CD14-positive monocyte (primary cell): ENCODE results near the gene WLS. TPM values are rescaled to one million over a fixed set of nuclear protein-coding genes. Genes with fewer than 3 reads are reported as not detected.

ENCODE experiments used
- DNase-seq, 3 donors: peaks; one replicate each; pipeline ENCODE4 v3.0.0-alpha.2; 2011 to 2022
- H2AFZ ChIP-seq: 2 replicates; pipeline ENCODE4 v1.6.0; 2012; ENCODE audit warnings: mild to moderate bottlenecking, low read depth, low read length, inconsistent platforms; ENCODE audit not compliant: insufficient read depth, poor library complexity, severe bottlenecking
- H3K27ac ChIP-seq, 2 donors: 1 replicate in 1 of 2; 2 replicates in 1 of 2; pipeline ENCODE4 v1.5.1; 2012 to 2013; ENCODE audit warnings: low read length in 2 of 2, control low read depth in 1 of 2, inconsistent platforms in 1 of 2, low read depth in 1 of 2, mild to moderate bottlenecking in 1 of 2
- H3K27me3 ChIP-seq, 2 donors: one replicate each; pipeline versions ENCODE4 v1.6.0 to v1.6.1; 2011 to 2013; ENCODE audit warnings: low read length in 2 of 2; ENCODE audit not compliant: control insufficient read depth in 2 of 2, insufficient read depth in 2 of 2
- H3K36me3 ChIP-seq, 2 donors: replicated peaks in 1 of 2; 1 replicate in 1 of 2; 2 replicates in 1 of 2; pipeline versions ENCODE4 v1.5.1 to v1.6.1; 2012 to 2013; ENCODE audit warnings: low read length in 2 of 2, control low read depth in 1 of 2, inconsistent platforms in 1 of 2, mild to moderate bottlenecking in 1 of 2; ENCODE audit not compliant: insufficient read depth in 2 of 2, control insufficient read depth in 1 of 2
- H3K4me1 ChIP-seq, 2 donors: 1 replicate in 1 of 2; 2 replicates in 1 of 2; pipeline versions ENCODE4 v1.5.1 to v1.6.1; 2012 to 2013; ENCODE audit warnings: low read length in 2 of 2, control low read depth in 1 of 2, inconsistent platforms in 1 of 2, mild to moderate bottlenecking in 1 of 2, moderate library complexity in 1 of 2; ENCODE audit not compliant: insufficient read depth in 2 of 2, control insufficient read depth in 1 of 2
- H3K4me2 ChIP-seq: replicated peaks from 2 replicates; pipeline ENCODE3; 2012; ENCODE audit warnings: low read length, moderate library complexity, mild to moderate bottlenecking; ENCODE audit not compliant: poor library complexity, severe bottlenecking; ENCODE audit errors: extremely low read depth
- H3K4me3 ChIP-seq, 3 experiments: fragments of 200-600 bp in 1 of 3; sonication (generic) in 1 of 3; replicated peaks in 1 of 3; 1 replicate in 2 of 3; 2 replicates in 1 of 3; pipeline ENCODE4 v1.5.1; 2011 to 2013; ENCODE audit warnings: low read length in 3 of 3, mild to moderate bottlenecking in 3 of 3, control low read depth in 2 of 3, low read depth in 2 of 3, inconsistent platforms in 1 of 3, moderate library complexity in 1 of 3
- H3K79me2 ChIP-seq: 2 replicates; pipeline ENCODE4 v1.6.0; 2012; ENCODE audit warnings: mild to moderate bottlenecking, control low read depth, inconsistent platforms, low read length, moderate library complexity; ENCODE audit not compliant: insufficient read depth
- H3K9ac ChIP-seq: 2 replicates; pipeline ENCODE4 v1.6.0; 2017; ENCODE audit warnings: low read length, mild to moderate bottlenecking; ENCODE audit not compliant: insufficient read depth, poor library complexity, severe bottlenecking
- H3K9me3 ChIP-seq, 2 donors: replicated peaks in 1 of 2; 1 replicate in 1 of 2; 2 replicates in 1 of 2; pipeline versions ENCODE4 v1.5.1 to v1.6.1; 2012 to 2013; ENCODE audit warnings: low read length in 2 of 2, control low read depth in 1 of 2; ENCODE audit not compliant: control insufficient read depth in 1 of 2, insufficient read depth in 1 of 2
- H4K20me1 ChIP-seq: 2 replicates; pipeline ENCODE4 v1.6.0; 2012; ENCODE audit warnings: mild to moderate bottlenecking, low read length, control low read depth, moderate library complexity; ENCODE audit not compliant: insufficient read depth
- H3K27ac Mint-ChIP-seq, 7 donors: one replicate each; pipeline ENCODE4 v1.8.0; 2020; ENCODE audit warnings: mild to moderate bottlenecking in 7 of 7, mixed read lengths in 7 of 7, moderate library complexity in 6 of 7, inconsistent platforms in 2 of 7
- H3K27me3 Mint-ChIP-seq, 3 donors: one replicate each; pipeline ENCODE4 v1.8.0; 2021 to 2022; ENCODE audit warnings: low read depth in 3 of 3, mild to moderate bottlenecking in 3 of 3, mixed read lengths in 3 of 3, moderate library complexity in 3 of 3, inconsistent platforms in 1 of 3
- H3K36me3 Mint-ChIP-seq, 2 donors: one replicate each; pipeline ENCODE4 v1.8.0; 2020; ENCODE audit warnings: mixed read lengths in 2 of 2, inconsistent platforms in 1 of 2, mild to moderate bottlenecking in 1 of 2
- H3K4me1 Mint-ChIP-seq: one replicate; pipeline ENCODE4 v1.8.0; 2020; ENCODE audit warnings: mild to moderate bottlenecking, mixed read lengths
- H3K4me3 Mint-ChIP-seq, 2 donors: one replicate each; pipeline ENCODE4 v1.8.0; 2020; ENCODE audit warnings: mild to moderate bottlenecking in 2 of 2, mixed read lengths in 2 of 2, moderate library complexity in 1 of 2
- H3K9me3 Mint-ChIP-seq, 7 donors: one replicate each; pipeline ENCODE4 v1.8.0; 2020 to 2022; ENCODE audit warnings: mixed read lengths in 7 of 7, mild to moderate bottlenecking in 6 of 7, moderate library complexity in 6 of 7, inconsistent platforms in 2 of 7
- CTCF ChIP-seq: fragments of 200-600 bp; IDR thresholded peaks from one replicate; pipeline ENCODE4 v1.8.0; 2022; ENCODE audit warnings: antibody characterized with exemption, mild to moderate bottlenecking
- WGBS: methylation state at CpG from one replicate; pipeline ENCODE4 v1.1.5; 2013; ENCODE audit warnings: missing lambda C conversion rate; ENCODE audit not compliant: insufficient coverage; 5-methylcytosine and 5-hydroxymethylcytosine counted together
- intact Hi-C, 2 donors: fragments of 100-400 bp; cut with micrococcal nuclease; formaldehyde crosslinking; loops; one replicate each; pipeline versions ENCODE4 v1.15.0 to v1.15.1; 2023
- polyA plus RNA-seq, 3 donors: library from polyadenylated mRNA; depleted of rRNA in 1 of 3; unstranded in 2 of 3; stranded (reverse) in 1 of 3; fragments of 300-500 nt in 2 of 3; fragments of >200 nt in 1 of 3; fragmentation: Illumina TruSeq in 2 of 3; gene quantifications; 1 replicate in 2 of 3; 2 replicates in 1 of 3; pipeline ENCODE4 v1.2.3, GENCODE V29; 2012 to 2021

WLS gene
- polyA plus RNA-seq, 3 donors = 29.8 to 46.3 (median 34.6) TPM

GRCh38 chr1:68128157-68128556 lies 104.2 kb downstream of the WLS start:
- Mint-ChIP-seq H3K4me1 (no peaks in the 10 kb centered on the region), H3K27me3 (no peaks in the 10 kb centered on the region), H3K9me3 (no peaks in the 10 kb centered on the region), H3K27ac (no peak overlapping the region), H3K4me3 (no peak overlapping the region), H3K36me3 (peaks cover 60 to 62% of the 10 kb centered on the region in 2 donors)
- H3K27me3 ChIP-seq = no peaks in the 10 kb centered on the region
- no peak overlapping the region for H3K9ac ChIP-seq
- no peak for TF ChIP-seq CTCF
- no peaks in the 10 kb centered on the region for H3K79me2 ChIP-seq
- WGBS = no CpG with 5 or more reads among the region's 1 CpG
- no peak overlapping the region for H3K4me3 ChIP-seq
- H4K20me1 ChIP-seq = no peaks in the 10 kb centered on the region
- H3K36me3 ChIP-seq = peaks cover 52 to 98% of the 10 kb centered on the region in 2 donors
- no peak overlapping the region for H3K27ac ChIP-seq
- H3K4me2 ChIP-seq = no peak overlapping the region
- H2AFZ ChIP-seq = no peak overlapping the region
- H3K4me1 ChIP-seq = no peaks in the 10 kb centered on the region
- DNase-seq = no peak
- no peaks in the 10 kb centered on the region for H3K9me3 ChIP-seq
- intact Hi-C loops = no loop called here

GRCh38 chr1:68121536-68121935 lies 110.8 kb downstream of the WLS start:
- Mint-ChIP-seq H3K36me3 (peaks cover 18 to 26% of the 10 kb centered on the region in 2 donors), H3K27ac (peak overlapping the region in 3 of 7 donors; percentile 9 to 45 (median 21)), H3K4me1 (peaks cover 6% of the 10 kb centered on the region), H3K27me3 (peaks cover 0 to under 1% (median 0%) of the 10 kb centered on the region in 3 donors), H3K9me3 (no peaks in the 10 kb centered on the region), H3K4me3 (no peak overlapping the region)
- no peak overlapping the region for H3K4me2 ChIP-seq
- H2AFZ ChIP-seq = no peak overlapping the region
- H4K20me1 ChIP-seq = no peaks in the 10 kb centered on the region
- intact Hi-C loops = loop anchor here in 1 of 2 donors (5.0 kb wide), 1 partner anchor 326 kb away; the partner anchor contains the start of gene RPE65
- no peak overlapping the region for H3K9ac ChIP-seq
- no peak overlapping the region for H3K4me3 ChIP-seq
- H3K9me3 ChIP-seq = no peaks in the 10 kb centered on the region
- H3K79me2 ChIP-seq = no peaks in the 10 kb centered on the region
- H3K27ac ChIP-seq = no peak overlapping the region
- peaks cover 22 to 50% of the 10 kb centered on the region in 2 donors for H3K36me3 ChIP-seq
- DNase-seq = no peak
- H3K27me3 ChIP-seq = no peaks in the 10 kb centered on the region
- peaks cover 0 to 4% of the 10 kb centered on the region in 2 donors for H3K4me1 ChIP-seq
- no peak for TF ChIP-seq CTCF
- WGBS = 100% methylated on average over 2 of the region's 4 CpGs
